GM18873 (cell line): ENCODE results near the gene CASP5.
"Not testable (repeated sequence)": the region's sequence is repeated elsewhere in the genome, so short reads cannot be mapped to it uniquely, and the experiment has no call there.

Experiments
- ATAC-seq: cut with Tn5 transposase; IDR thresholded peaks from one replicate; pipeline ENCODE4 v1.9.1; 2021; ENCODE audit warnings: mild to moderate bottlenecking, moderate library complexity, moderate number of reproducible peaks; ENCODE audit not compliant: unreplicated experiment, low FRiP score

CASP5 gene

GRCh38 chr11:105023003-105023402 is at the start of gene CASP5:
Gene CASP5 (minus strand): TSS chr11:105023168. CDS start chr11:105023136, 32 bp downstream.
- no peak for ATAC-seq

- ATAC-seq, result not testable (repeated sequence)
These were observed 49.1 kb upstream of the CASP5 start for GRCh38 chr11:105072080-105072479.

GRCh38 chr11:105071089-105071732 is 48.2 kb upstream of the CASP5 start:
- no peak for ATAC-seq

GRCh38 chr11:105070306-105070705 is 47.3 kb upstream of the CASP5 start:
- no peak for ATAC-seq

- ATAC-seq, result not testable (repeated sequence)
These were observed 46.8 kb upstream of the CASP5 start for GRCh38 chr11:105069749-105070148.

- ATAC-seq, result not testable (repeated sequence)
These were observed 40.4 kb upstream of the CASP5 start for GRCh38 chr11:105063245-105063941.

GRCh38 chr11:105057432-105057831 is 34.5 kb upstream of the CASP5 start:
- ATAC-seq, result no peak

- ATAC-seq, result no peak
These were observed 33.5 kb upstream of the CASP5 start for GRCh38 chr11:105056446-105056845.

GRCh38 chr11:105054723-105055493 is 31.9 kb upstream of the CASP5 start:
- no peak for ATAC-seq

GRCh38 chr11:105052487-105052886 is 29.5 kb upstream of the CASP5 start:
- no peak for ATAC-seq

- no peak for ATAC-seq
These were observed 28.6 kb upstream of the CASP5 start for GRCh38 chr11:105051559-105051958.

GRCh38 chr11:105049481-105049880 is 26.5 kb upstream of the CASP5 start:
- no peak for ATAC-seq

- no peak for ATAC-seq
These were observed 24.1 kb upstream of the CASP5 start for GRCh38 chr11:105046898-105047579.

GRCh38 chr11:105045676-105046296 is 22.8 kb upstream of the CASP5 start:
- no peak for ATAC-seq

- ATAC-seq, result peak; percentile 99
These were observed 21.9 kb upstream of the CASP5 start, which contains the start of gene CARD16 for GRCh38 chr11:105044557-105045524. Gene CARD16 (minus strand): TSS chr11:105045335. CDS start chr11:105045297, 38 bp downstream.

- no peak for ATAC-seq
These were observed 19.2 kb upstream of the CASP5 start for GRCh38 chr11:105042178-105042577.

- ATAC-seq, result no peak
These were observed 17.7 kb upstream of the CASP5 start for GRCh38 chr11:105040703-105041102.

GRCh38 chr11:105034813-105035620 is 12.0 kb upstream of the CASP5 start, which contains the start of gene CASP1:
Gene CASP1 (minus strand): TSS chr11:105035144. CDS start chr11:105035113, 31 bp downstream.
- peak; percentile 90 for ATAC-seq
